ENCODE results near the gene PLCD3.

GRCh38 chr17:45061606-45062205 lies 70.6 kb downstream of the PLCD3 start:
- TF ChIP-seq CTCF (conservative IDR thresholded peaks at IDR 0.05; ENCODE audit: low read depth, low read length) = no peak
- no peak for TF ChIP-seq POLR2A (IDR thresholded peaks at IDR 0.05; ENCODE audit: low read depth, low read length)
- no peak for TF ChIP-seq MXI1 (IDR thresholded peaks at IDR 0.05; ENCODE audit: borderline replicate concordance, low read depth, low read length)
- no peak for TF ChIP-seq BHLHE40 (IDR thresholded peaks at IDR 0.05; ENCODE audit: low read depth, low read length)
- TF ChIP-seq MAZ (IDR thresholded peaks at IDR 0.05; ENCODE audit: borderline replicate concordance, low read depth, low read length) = no peak
- no peak for TF ChIP-seq USF2 (IDR thresholded peaks at IDR 0.05; ENCODE audit: low read depth, low read length)
- no peak for TF ChIP-seq RAD21 (IDR thresholded peaks at IDR 0.05; ENCODE audit: low read length)
- TF ChIP-seq ELK1 (IDR thresholded peaks at IDR 0.05; ENCODE audit: borderline replicate concordance, low read depth, low read length) = no peak
